Measurements from ENCODE around the gene SORCS2.

Gene SORCS2

DNA sequence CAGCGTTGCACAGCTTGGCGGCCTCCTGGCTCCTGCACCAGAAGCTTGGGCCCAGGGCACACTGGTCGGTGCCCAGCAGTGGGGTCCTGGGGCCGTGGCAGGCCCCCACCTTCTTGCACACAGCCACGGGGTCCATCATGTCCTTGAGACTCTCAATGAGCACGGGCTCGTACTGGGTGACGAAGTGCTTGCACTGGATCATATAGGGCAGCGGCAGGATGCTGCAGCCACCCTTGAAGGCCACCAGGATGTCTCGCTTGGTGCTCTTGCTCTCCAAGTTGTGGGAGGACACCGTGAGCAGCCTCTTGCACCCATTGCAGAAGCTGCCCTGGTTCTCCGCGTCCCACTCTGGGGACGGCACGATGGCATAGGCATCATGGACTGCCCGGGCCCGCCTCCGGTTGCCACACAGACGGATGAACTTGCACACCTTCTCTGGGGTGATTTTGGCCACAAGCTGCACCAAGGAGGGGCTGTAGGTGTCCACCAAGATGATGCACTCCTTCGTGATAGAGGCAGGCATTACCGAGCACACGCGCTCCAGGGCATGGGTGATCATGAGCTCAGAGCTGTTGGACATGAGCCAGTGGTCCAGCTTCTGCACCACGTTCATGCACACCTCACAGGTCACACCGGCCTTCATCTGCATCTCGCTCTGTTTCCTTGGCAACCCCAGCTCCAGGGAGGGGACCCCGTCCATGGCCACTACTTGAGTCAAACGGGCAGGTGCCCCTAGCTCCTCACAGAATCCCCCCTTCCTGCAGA is 241.2 kb downstream of the SORCS2 start:
- H3K27ac Mint-ChIP-seq: no peak overlapping the region
- DNase-seq (ENCODE audit: low spot score in 2 of 2) (no peak), ATAC-seq (no peak)
- H3K4me1 Mint-ChIP-seq: peaks cover 10% of the 10 kb centered on the region
- H3K36me3 Mint-ChIP-seq: no peaks in the 10 kb centered on the region
- no peak overlapping the region for H3K4me3 Mint-ChIP-seq
- H3K9me3 Mint-ChIP-seq: no peaks in the 10 kb centered on the region

DNA sequence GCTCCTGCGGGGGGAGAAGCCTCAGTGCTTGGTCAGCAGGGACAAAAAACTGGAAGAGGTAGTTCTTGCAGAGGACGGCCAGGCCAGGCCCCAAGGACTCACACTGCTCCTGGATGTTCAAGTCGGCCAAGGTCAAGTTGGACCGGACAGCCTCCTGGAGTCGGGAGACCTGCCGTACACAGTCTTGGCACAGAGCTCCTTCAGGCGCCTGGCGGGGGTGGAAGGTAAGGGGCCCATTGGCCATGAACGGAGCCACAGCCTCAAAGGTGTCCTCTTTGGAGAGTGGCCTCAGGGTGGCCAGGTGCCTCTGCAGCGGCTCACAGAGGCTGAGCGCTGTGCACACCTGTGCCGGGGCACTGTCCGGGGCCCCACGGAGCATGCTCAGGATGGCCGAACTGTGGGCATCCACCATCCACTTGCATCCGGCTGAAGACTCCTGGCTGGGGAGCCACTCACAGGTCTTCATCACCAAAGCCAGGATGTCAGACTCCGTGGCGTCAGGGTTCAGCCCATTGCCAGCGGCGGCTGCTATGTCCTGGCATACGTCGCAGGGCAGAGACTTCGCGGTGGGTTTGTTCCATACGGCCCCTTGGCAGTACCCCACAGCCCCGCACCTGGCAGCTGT is 241.9 kb downstream of the SORCS2 start:
- no peak for ATAC-seq
- Mint-ChIP-seq H3K27ac (no peak overlapping the region), H3K36me3 (no peaks in the 10 kb centered on the region), H3K4me3 (no peak overlapping the region), H3K4me1 (peaks cover 10% of the 10 kb centered on the region), H3K9me3 (no peaks in the 10 kb centered on the region)
- no peak for DNase-seq (ENCODE audit: low spot score in 2 of 2)

DNA sequence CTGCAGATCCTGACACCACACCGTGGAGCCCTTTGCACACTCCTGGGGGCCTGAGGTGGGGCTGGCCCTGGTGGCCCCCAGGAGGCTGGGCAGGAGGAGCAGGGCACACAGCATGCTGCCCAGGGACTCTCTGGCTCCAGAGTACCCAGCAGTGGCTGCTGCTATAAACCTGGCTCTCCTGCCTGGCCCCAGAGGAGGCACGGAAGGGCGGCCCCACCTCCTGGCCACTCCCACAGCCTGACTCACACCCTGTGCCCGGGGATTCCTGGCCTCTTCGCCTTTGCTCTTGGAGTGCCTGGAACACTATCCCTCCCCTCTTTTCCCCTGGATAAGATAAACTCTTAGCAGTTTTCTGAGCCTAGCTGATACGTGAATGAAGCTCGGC is 242.4 kb downstream of the SORCS2 start, which contains the start of gene PSAPL1:
Gene PSAPL1 (minus strand): TSS at position 165 of the 385 bp plus-strand sequence. CDS start 51 bp downstream, at position 114.
- ATAC-seq (peak; percentile 55), DNase-seq (ENCODE audit: low spot score in 2 of 2) (no peak)
- H3K27ac Mint-ChIP-seq: no peak within 1 kb of the TSS
- no peaks in the 10 kb centered on the region for H3K9me3 Mint-ChIP-seq
- H3K4me1 Mint-ChIP-seq: peaks cover 10% of the 10 kb centered on the region
- no peak within 1 kb of the TSS for H3K4me3 Mint-ChIP-seq
- no peaks in the 10 kb centered on the region for H3K36me3 Mint-ChIP-seq

DNA sequence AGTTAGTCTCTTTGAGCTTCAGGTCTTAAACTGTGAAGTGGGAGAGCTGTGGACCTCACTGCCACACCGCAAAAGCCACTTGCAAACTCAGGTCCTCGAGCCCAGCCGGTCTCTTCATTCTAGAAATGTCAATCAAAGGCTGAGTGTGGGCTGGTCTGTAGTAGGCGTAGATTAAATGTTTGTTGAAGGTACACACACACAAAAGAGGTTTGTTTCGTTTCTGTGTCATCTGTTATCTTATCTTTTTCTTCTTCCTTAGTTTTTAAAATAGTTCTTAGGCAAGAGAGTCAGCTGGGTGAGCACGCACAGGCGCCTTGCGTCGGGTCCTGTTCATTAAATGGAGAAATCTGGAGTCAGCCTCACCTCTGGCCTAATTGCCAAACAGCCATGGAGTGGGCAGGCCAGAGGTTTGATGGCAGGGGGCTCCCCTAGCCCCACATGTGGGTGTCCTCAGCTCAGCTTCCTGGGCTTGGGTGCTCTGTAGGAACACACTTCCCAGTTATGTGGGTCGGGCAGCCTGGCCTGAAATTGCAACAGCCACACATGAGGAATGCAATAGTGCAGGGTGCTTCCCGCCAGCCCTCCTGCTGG is 243.2 kb downstream of the SORCS2 start:
- H3K27ac Mint-ChIP-seq: no peak overlapping the region
- no peaks in the 10 kb centered on the region for H3K36me3 Mint-ChIP-seq
- ATAC-seq (peak; percentile 49), DNase-seq (ENCODE audit: low spot score in 2 of 2) (no peak)
- no peak overlapping the region for H3K4me3 Mint-ChIP-seq
- H3K9me3 Mint-ChIP-seq: no peaks in the 10 kb centered on the region
- peaks cover 12% of the 10 kb centered on the region for H3K4me1 Mint-ChIP-seq

DNA sequence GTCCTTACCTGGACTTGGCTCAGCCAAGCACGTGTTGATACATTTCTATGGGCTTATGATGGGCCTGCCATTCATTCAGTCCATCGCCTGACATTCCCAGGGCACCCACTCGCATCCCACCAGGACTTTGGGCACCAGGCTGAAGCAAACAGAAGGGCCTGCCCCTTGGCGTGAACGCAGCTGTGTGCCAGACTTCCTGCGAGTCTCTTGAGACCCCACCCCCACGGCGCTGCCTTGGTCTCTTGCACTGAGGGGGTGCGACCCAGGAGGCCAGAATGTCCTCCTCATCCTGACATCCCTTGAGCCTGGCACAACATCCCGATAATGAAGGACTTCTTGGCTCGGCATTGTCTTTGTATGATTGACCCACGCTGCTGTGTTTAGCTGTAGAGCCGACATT is 243.9 kb downstream of the SORCS2 start:
- DNase-seq (ENCODE audit: low spot score in 2 of 2): no peak
- Mint-ChIP-seq H3K27ac (no peak overlapping the region), H3K9me3 (no peaks in the 10 kb centered on the region), H3K4me1 (peaks cover 17% of the 10 kb centered on the region), H3K4me3 (no peak overlapping the region), H3K36me3 (no peaks in the 10 kb centered on the region)
- no peak for ATAC-seq

DNA sequence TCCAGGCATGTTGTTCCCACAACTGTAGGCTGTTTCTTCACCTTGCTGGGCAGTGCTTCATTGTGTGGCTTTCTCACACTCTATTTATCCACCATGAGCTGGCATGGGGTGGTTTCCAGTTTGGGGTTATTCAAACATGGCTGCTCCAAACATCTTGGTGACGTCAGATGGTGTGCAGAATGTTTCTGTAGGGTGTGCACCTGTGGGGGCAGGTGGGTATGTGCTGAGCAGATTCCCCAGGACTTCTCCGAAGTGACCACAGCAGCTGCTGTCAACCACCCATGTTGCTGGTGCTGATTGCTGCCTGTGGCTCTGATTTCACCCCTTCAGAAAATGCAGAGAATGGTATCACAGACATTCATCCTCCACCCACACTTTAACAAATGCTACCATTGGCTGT is 247.4 kb downstream of the SORCS2 start:
- H3K27ac Mint-ChIP-seq: no peak overlapping the region
- DNase-seq (ENCODE audit: low spot score in 2 of 2): no peak
- peaks cover 17% of the 10 kb centered on the region for H3K4me1 Mint-ChIP-seq
- no peak overlapping the region for H3K4me3 Mint-ChIP-seq
- H3K9me3 Mint-ChIP-seq: no peaks in the 10 kb centered on the region
- H3K36me3 Mint-ChIP-seq: no peaks in the 10 kb centered on the region
- no peak for ATAC-seq

DNA sequence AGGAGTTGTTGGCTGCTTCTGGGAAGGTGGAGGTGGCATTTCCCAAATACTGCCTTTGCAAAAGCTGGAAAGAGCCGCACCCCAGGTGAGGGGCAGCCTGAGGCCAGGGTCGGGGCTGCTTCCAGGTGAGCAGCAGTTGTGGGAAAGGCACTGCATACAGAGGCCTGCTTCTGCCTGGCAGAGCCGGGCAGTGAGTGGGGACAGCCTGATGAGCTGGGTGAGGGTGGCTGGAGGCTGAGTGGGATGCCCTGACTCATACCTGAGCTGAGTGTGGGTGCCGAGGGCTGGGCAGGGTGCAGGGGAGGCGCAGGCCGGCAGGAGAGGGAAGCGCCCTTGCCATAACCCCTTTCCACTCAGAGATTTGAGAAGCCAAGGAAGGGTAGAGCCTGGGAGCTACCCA is 248.9 kb downstream of the SORCS2 start:
- Mint-ChIP-seq H3K4me1 (peaks cover 6% of the 10 kb centered on the region), H3K27ac (peak overlapping the region; percentile 37), H3K9me3 (no peaks in the 10 kb centered on the region), H3K4me3 (no peak overlapping the region), H3K36me3 (no peaks in the 10 kb centered on the region)
- DNase-seq (ENCODE audit: low spot score in 2 of 2): no peak
- ATAC-seq: no peak

DNA sequence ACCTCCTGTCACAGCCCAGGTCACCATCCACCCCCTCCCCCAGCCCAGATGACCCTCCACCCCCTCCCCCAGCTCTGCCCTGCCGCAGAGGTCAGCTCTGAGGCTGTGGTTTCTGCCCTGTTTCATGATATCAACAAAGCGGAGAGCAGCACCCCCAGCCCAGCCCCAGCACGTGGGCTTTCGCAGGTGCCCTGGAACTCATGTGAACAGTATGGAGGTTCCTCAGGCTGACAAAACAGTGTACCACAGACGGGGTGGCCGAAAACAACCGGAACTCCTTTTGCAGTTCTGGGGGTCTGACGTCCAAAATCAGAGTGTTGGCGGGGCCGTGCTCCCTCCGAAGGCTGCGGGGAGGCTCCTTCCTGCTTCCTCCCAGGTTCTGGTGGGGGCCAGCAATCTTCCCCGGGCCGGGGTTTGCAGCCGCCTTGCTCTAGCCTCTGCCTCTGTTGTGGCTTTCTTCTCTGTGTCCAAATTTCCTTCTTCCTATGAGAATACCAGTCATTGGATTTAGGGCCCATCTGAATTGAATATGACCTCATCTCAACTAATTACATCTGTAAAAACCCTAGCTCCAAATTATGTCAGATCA is 250.3 kb downstream of the SORCS2 start:
- DNase-seq (ENCODE audit: low spot score in 2 of 2) (no peak), ATAC-seq (no peak)
- Mint-ChIP-seq H3K27ac (no peak overlapping the region), H3K9me3 (no peaks in the 10 kb centered on the region), H3K4me1 (peaks cover 6% of the 10 kb centered on the region), H3K4me3 (no peak overlapping the region), H3K36me3 (no peaks in the 10 kb centered on the region)

DNA sequence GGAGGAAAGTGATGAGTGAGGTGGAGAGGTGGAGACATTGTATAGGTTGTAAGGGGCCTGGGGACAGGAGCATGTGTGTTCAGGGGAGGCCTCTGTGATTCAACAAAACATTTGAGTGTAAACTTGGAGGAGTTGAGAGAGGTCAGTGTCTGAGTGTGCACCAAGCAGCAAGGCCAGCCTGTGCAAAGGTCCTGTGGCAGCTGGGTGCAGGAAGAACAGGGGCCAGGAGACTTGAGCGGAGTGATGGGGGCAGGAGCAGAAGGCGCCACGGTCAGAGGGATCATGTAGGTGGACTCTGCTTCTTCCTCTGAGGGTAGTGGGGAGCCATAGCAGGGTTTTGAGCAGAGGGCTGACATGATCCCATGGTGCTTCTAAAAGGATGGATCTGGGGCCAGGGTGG is 252.0 kb downstream of the SORCS2 start:
- Mint-ChIP-seq H3K4me3 (no peak overlapping the region), H3K36me3 (no peaks in the 10 kb centered on the region), H3K27ac (no peak overlapping the region), H3K9me3 (no peaks in the 10 kb centered on the region), H3K4me1 (peaks cover 6% of the 10 kb centered on the region)
- no peak for ATAC-seq
- DNase-seq (ENCODE audit: low spot score in 2 of 2): no peak

DNA sequence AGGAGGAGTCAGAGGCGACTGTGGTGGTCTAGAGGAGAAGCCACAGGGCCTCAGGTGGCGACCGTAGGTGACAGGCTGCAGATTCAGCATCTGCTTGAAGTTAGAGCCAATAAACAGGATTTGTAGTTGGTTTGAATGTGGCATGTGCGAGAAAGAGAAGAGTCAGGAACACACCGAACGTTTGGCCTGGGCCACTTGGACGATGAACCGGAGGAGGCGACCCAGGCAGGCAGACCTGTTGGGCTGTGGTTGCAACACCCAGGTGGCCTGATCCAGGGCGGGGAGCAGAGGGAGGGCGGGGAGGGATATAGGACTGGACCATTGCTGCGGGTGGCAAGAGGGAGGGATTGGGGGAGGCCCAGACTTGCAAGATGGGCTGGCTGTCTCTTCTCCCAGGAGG is 252.4 kb downstream of the SORCS2 start:
- Mint-ChIP-seq H3K27ac (no peak overlapping the region), H3K4me3 (no peak overlapping the region), H3K36me3 (no peaks in the 10 kb centered on the region), H3K9me3 (no peaks in the 10 kb centered on the region), H3K4me1 (peaks cover 6% of the 10 kb centered on the region)
- no peak for DNase-seq (ENCODE audit: low spot score in 2 of 2)
- ATAC-seq: no peak

DNA sequence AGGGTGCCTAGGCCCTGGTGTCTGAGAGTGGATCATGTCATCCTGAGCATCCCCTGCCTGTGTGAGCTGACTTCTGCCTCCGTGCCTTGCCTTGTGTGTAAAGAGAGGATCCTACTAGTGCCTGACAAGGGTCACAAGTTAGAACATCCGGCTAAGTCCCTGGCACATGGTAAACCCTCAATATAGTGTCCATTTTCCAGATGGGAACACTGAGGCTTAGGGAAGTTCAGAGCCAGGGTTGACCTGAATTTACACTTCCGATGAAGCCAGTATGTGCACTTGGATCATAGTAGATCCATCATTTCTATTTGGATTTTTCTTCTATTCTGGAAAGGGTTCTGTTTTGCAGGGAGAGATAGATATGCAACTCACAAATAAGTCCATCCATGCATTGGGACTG is 254.9 kb downstream of the SORCS2 start:
- Mint-ChIP-seq H3K9me3 (no peaks in the 10 kb centered on the region), H3K4me3 (no peak overlapping the region), H3K36me3 (no peaks in the 10 kb centered on the region), H3K4me1 (no peaks in the 10 kb centered on the region), H3K27ac (no peak overlapping the region)
- no peak for DNase-seq (ENCODE audit: low spot score in 2 of 2)
- ATAC-seq: no peak

DNA sequence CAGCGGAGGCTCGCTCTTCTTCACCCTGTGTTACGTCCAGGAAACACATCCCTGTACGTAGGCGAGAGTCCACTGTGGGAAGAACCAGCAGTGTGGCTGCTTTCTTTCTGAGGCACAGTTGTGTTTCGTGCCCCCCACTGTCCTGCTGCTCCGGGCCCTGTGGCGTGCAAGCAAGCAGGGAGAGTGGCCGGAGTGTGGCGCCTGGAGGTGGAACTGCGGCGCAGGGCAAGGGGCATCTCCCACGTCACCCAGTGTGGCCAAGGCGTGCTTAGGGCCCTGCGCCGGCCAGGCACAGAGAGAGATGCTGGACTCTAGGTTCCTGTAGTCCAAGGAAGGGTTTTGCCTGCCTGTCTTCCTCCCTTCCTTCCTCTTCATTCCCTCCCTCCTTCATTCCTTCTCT is 255.7 kb downstream of the SORCS2 start:
- no peak overlapping the region for H3K4me3 Mint-ChIP-seq
- peaks cover 5% of the 10 kb centered on the region for H3K4me1 Mint-ChIP-seq
- no peaks in the 10 kb centered on the region for H3K9me3 Mint-ChIP-seq
- no peaks in the 10 kb centered on the region for H3K36me3 Mint-ChIP-seq
- no peak for ATAC-seq
- no peak overlapping the region for H3K27ac Mint-ChIP-seq
- no peak for DNase-seq (ENCODE audit: low spot score in 2 of 2)

DNA sequence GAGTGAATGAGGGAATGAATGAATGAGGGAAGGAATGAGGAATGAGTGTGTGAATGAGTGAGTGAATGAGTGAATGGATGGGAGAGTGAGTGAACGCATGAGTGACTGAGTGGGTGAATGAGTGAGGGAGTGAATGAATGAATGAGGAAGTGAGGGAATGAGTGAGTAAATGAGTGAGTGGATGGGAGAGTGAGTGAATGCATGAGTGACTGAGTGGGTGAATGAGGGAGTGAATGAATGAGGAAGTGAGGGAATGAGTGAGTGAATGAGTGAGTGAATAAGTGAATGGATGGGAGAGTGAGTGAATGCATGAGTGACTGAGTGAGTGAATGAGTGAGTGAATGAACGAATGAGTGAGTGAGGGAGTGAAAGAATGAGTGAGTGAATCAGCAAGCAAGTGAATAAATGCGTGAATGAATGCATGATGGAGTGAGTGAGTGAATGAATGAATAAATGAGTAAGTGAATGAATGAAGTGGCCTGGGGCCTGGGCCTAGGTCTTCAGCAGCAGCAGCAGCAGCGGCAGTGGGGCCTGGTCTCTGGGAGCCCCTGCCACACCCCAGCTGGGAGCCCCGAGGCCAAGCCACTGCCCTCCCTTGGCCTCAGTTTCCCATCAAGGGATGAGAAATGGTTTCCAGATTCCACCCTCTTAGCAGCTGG is 258.6 kb downstream of the SORCS2 start:
- Mint-ChIP-seq H3K4me1 (peaks cover 5% of the 10 kb centered on the region), H3K27ac (no peak overlapping the region), H3K9me3 (no peaks in the 10 kb centered on the region), H3K4me3 (no peak overlapping the region), H3K36me3 (no peaks in the 10 kb centered on the region)
- ATAC-seq (no peak), DNase-seq (ENCODE audit: low spot score in 2 of 2) (no peak)

DNA sequence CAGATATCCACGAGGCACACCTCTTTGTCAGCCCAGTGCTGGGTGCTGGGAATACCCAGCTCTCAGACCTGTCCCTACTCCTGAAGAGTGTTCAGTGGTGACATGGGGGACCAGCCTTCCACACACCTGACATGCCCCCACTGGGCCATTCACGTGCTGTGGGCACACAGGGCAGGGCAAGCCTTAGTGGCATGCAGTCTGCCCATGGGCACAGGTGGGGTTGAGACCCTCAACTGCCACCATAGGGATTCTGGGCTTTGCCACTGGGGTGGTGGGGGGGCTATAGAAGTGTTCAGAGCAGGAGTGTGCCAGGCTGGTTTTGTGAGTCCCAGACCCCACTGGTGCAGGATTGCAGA is 259.1 kb downstream of the SORCS2 start:
- no peaks in the 10 kb centered on the region for H3K36me3 Mint-ChIP-seq
- no peak overlapping the region for H3K27ac Mint-ChIP-seq
- DNase-seq (ENCODE audit: low spot score in 2 of 2): no peak
- no peak overlapping the region for H3K4me3 Mint-ChIP-seq
- H3K9me3 Mint-ChIP-seq: no peaks in the 10 kb centered on the region
- peaks cover 5% of the 10 kb centered on the region for H3K4me1 Mint-ChIP-seq
- peak; percentile 39 for ATAC-seq

DNA sequence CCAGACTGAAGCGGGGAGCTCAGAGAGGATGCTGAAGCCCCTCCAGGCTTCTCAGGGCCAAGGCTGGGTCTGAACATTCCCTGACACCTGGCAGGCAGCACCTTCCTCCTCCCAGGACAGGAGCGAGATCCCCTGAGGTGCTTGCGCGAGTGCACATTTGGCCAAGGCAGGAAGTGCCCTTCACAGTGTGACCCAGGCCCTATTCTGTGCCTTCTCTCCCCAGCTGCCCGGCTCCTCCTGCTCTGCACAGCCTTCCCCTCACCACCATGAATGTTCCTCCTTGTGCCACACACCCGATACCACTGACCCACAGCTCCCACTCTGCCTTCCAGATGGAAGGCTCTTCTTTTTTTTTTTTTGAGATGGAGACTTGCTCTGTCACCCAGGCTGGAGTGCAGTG is 259.5 kb downstream of the SORCS2 start:
- DNase-seq (ENCODE audit: low spot score in 2 of 2) (no peak), ATAC-seq (no peak)
- Mint-ChIP-seq H3K27ac (peak overlapping the region; percentile 70), H3K36me3 (no peaks in the 10 kb centered on the region), H3K4me1 (peaks cover 5% of the 10 kb centered on the region), H3K9me3 (no peaks in the 10 kb centered on the region), H3K4me3 (no peak overlapping the region)
